ENCODE results near the gene TRPM2. TPM values are rescaled to one million over a fixed set of nuclear protein-coding genes. Genes with fewer than 3 reads are reported as not detected.

The TRPM2 gene
- total RNA-seq, 1 donor from 2014 or later = under 0.01 TPM

DNA sequence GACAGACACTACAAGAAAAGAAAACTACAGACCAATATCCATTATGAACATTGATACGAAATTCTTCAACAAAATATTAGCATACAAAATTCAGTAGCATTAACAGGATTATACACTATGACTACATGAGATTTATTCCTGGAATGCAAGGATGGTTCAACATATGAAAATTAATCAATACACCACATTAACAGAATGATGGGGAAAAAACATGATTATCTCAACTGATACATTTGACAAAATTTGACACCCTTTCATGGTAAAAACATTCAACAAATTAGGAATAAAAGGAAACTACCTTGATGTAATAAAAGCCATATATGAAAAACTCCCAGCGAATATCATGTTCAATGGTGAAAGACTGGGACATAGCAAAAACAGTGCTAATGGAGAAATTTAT lies 31.5 kb downstream of the TRPM2 start:
- H3K36me3 ChIP-seq (ENCODE audit: control insufficient read depth, insufficient read depth, low read length) = no peaks in the 10 kb centered on the region

DNA sequence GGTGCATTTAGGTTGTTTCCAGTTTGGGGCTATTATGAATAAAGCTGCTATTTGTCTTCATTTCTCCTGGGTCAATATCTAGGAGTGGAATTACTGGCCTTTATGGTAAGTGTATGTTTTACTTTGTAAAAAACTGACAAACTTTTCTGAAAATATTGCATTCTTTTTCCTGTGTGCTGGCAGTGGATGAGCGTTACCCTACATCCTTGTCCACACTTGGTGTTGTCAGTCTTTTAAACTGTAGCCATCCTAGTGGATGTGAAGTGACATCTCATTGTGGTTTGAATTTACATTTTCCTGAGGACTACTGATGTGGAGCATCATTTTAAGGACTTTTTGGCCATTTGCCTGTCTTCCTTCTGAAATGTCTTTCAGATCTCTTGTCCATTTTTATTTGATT lies 35.9 kb downstream of the TRPM2 start:
- TF ChIP-seq, protein P1, sequence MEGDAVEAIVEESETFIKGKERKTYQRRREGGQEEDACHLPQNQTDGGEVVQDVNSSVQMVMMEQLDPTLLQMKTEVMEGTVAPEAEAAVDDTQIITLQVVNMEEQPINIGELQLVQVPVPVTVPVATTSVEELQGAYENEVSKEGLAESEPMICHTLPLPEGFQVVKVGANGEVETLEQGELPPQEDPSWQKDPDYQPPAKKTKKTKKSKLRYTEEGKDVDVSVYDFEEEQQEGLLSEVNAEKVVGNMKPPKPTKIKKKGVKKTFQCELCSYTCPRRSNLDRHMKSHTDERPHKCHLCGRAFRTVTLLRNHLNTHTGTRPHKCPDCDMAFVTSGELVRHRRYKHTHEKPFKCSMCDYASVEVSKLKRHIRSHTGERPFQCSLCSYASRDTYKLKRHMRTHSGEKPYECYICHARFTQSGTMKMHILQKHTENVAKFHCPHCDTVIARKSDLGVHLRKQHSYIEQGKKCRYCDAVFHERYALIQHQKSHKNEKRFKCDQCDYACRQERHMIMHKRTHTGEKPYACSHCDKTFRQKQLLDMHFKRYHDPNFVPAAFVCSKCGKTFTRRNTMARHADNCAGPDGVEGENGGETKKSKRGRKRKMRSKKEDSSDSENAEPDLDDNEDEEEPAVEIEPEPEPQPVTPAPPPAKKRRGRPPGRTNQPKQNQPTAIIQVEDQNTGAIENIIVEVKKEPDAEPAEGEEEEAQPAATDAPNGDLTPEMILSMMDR (IDR thresholded peaks at IDR 0.05; ENCODE audit: insufficient read depth, low read length, severe bottlenecking) = no peak
- no peak for DNase-seq (ENCODE audit: low read depth)
- Histone ChIP-seq H3K4me3 (ENCODE audit: low read depth, low read length) (no peak overlapping the region), H3K27me3 (ENCODE audit: control insufficient read depth, insufficient read depth, low read length) (no peaks in the 10 kb centered on the region), H3K36me3 (ENCODE audit: control insufficient read depth, insufficient read depth, low read length) (no peaks in the 10 kb centered on the region)
- no peak for FAIRE-seq

More for the DNA sequence above, 31.5 kb downstream of the TRPM2 start:
- DNase-seq (ENCODE audit: low read depth) (no peak), FAIRE-seq (no peak)
- TF ChIP-seq, protein P1 (IDR thresholded peaks at IDR 0.05; ENCODE audit: insufficient read depth, low read length, severe bottlenecking) = no peak
- no peak overlapping the region for H3K4me3 ChIP-seq (ENCODE audit: low read depth, low read length)
- H3K27me3 ChIP-seq (ENCODE audit: control insufficient read depth, insufficient read depth, low read length) = no peaks in the 10 kb centered on the region

DNA sequence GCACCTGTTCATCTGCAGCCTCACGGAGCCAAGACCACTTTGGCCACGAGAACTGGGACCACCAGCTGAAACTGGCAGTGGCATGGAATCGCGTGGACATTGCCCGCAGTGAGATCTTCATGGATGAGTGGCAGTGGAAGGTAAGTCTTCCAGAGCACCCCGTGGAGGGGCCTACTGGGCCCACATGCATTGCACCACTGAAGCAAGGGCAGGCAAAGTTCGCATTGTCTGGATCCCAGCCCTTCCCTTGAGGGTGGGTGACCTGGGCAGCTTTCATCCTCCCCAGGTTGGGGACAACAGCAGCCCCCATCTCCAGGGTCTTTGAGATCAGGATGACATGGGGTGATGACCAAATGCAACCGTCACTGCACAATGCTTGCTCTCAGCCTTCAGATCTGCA lies 37.5 kb downstream of the TRPM2 start:
- FAIRE-seq (no peak), DNase-seq (ENCODE audit: low read depth) (no peak)
- H3K4me3 ChIP-seq (ENCODE audit: low read depth, low read length) = no peak overlapping the region
- H3K27me3 ChIP-seq (ENCODE audit: control insufficient read depth, insufficient read depth, low read length) = no peaks in the 10 kb centered on the region
- TF ChIP-seq, protein P1 (IDR thresholded peaks at IDR 0.05; ENCODE audit: insufficient read depth, low read length, severe bottlenecking) = no peak
- no peaks in the 10 kb centered on the region for H3K36me3 ChIP-seq (ENCODE audit: control insufficient read depth, insufficient read depth, low read length)

DNA sequence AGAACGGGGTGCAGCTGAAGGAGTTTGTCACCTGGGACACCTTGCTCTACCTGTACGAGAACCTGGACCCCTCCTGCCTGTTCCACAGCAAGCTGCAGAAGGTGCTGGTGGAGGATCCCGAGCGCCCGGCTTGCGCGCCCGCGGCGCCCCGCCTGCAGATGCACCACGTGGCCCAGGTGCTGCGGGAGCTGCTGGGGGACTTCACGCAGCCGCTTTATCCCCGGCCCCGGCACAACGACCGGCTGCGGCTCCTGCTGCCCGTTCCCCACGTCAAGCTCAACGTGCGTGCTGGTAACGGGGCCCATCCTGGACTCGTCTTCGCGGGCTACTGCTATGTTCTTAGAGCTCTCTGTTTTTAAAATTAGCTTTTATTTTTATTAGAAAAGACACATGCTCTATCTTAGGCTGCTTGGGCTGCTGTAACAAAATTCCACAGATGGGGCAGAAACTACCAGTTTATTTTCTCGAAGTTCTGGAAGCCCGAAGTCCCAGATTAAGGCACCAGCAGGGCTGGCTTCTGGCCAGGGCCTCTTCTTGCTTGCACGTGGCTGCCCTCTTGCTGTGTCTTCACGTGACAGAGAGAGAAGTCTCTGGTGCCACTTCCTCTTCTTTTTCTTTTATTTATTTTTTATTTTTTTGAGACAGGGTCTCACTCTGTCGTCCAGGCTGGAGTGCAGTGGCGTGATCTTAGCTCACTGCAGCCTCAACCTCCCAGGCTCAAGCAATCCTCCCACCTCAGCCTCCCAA lies 38.1 kb downstream of the TRPM2 start:
- TF ChIP-seq, protein P1 (IDR thresholded peaks at IDR 0.05; ENCODE audit: insufficient read depth, low read length, severe bottlenecking) = no peak
- no peak for FAIRE-seq
- H3K36me3 ChIP-seq (ENCODE audit: control insufficient read depth, insufficient read depth, low read length) = no peaks in the 10 kb centered on the region
- no peaks in the 10 kb centered on the region for H3K27me3 ChIP-seq (ENCODE audit: control insufficient read depth, insufficient read depth, low read length)
- DNase-seq (ENCODE audit: low read depth) = no peak
- no peak overlapping the region for H3K4me3 ChIP-seq (ENCODE audit: low read depth, low read length)

DNA sequence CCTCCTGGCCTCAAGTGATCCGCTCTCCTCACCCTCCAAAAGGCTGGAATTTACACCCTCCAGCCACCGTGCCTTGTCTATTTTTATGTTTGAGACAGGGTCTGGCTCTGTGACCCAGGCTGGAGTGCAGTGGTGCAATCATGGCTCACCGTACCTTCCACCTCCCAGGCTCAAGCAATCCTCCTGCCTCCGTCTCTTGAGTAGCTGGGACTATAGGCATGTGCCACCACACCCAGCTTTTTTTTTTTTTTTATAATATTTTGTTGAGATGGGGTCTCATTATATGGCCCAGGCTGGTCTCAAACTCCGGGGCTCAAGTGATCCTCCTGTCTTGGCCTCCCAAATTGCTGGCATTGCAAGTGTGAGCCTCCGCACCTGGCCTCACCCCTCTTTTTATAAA lies 38.8 kb downstream of the TRPM2 start:
- no peak for DNase-seq (ENCODE audit: low read depth)
- TF ChIP-seq, protein P1 (IDR thresholded peaks at IDR 0.05; ENCODE audit: insufficient read depth, low read length, severe bottlenecking) = no peak
- Histone ChIP-seq H3K4me3 (ENCODE audit: low read depth, low read length) (no peak overlapping the region), H3K27me3 (ENCODE audit: control insufficient read depth, insufficient read depth, low read length) (no peaks in the 10 kb centered on the region), H3K36me3 (ENCODE audit: control insufficient read depth, insufficient read depth, low read length) (no peaks in the 10 kb centered on the region)
- no peak for FAIRE-seq

DNA sequence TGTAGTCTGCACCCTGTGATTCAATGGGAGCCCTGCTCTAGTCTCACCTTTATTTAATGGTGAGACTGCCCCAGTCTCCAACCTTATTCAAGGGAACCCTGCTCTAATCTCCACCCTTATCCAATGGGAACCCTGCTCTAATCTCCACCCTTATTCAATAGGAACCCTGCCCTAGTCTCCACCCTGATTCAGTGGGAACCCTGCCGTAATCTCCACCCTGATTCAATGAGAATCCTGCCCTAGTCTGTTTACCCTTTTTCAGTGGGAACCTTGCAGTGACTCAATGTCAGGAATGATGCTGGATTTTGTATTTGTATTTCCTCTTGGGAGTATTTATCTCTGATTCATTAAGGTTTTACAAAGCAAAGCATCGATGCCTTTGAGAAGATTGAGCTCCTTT lies 39.5 kb downstream of the TRPM2 start:
- no peak overlapping the region for H3K4me3 ChIP-seq (ENCODE audit: low read depth, low read length)
- no peak for FAIRE-seq

More for the DNA sequence above, 39.5 kb downstream of the TRPM2 start:
- Histone ChIP-seq H3K27me3 (ENCODE audit: control insufficient read depth, insufficient read depth, low read length) (no peaks in the 10 kb centered on the region), H3K36me3 (ENCODE audit: control insufficient read depth, insufficient read depth, low read length) (no peaks in the 10 kb centered on the region)
- TF ChIP-seq, protein P1 (IDR thresholded peaks at IDR 0.05; ENCODE audit: insufficient read depth, low read length, severe bottlenecking) = no peak
- peak; percentile 3 for DNase-seq (ENCODE audit: low read depth)

All from bronchial epithelial cell (primary cell).